Measurements from ENCODE around the gene EPM2A.

EPM2A gene

DNA sequence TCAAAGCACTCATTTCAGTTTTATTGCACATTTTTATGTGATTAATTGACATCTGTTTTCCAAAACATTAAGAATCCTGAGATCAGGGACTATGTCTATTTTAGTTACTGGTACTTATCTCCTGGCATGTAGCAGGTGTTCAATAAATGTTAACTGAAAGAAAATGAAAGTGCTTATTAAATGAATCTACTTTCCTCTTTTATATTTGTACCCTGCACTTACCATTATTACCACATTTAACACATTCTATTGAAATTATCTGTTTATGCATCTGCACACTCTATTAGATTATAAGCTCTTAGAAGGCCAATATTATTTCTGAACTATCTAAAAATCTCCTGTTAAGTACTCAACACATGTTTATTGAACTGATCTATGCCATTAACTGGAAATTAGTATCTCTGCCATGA lies 131.9 kb downstream of the EPM2A start:
- DNase-seq (ENCODE audit: low read depth, low spot score), result no peak

GRCh38 chr6:145602726-145603326 lies 132.5 kb downstream of the EPM2A start:
- DNase-seq (ENCODE audit: low read depth, low spot score), result no peak

GRCh38 chr6:145601397-145601796 lies 133.9 kb downstream of the EPM2A start:
- DNase-seq (ENCODE audit: low read depth, low spot score), result no peak

DNA sequence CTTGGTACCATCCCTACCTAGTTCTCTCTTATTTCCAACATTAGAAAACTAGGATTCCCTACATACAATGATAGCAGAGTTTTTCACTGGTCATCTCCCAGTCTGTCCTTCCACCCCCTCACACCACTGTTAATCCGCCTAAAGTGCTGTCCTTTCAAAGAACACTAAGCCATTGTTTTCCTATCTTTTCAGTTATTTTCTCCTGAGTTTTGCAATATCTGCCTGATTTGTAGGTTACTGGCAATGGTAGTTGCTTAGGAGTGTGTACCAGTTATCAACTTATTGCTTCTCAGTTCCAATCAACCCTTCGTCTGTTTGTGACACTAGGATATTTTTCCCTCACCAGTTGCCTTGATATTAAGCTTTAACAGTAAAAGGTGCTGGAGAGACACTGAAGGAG lies 135.0 kb downstream of the EPM2A start:
- no peak for DNase-seq (ENCODE audit: low read depth, low spot score)

DNA sequence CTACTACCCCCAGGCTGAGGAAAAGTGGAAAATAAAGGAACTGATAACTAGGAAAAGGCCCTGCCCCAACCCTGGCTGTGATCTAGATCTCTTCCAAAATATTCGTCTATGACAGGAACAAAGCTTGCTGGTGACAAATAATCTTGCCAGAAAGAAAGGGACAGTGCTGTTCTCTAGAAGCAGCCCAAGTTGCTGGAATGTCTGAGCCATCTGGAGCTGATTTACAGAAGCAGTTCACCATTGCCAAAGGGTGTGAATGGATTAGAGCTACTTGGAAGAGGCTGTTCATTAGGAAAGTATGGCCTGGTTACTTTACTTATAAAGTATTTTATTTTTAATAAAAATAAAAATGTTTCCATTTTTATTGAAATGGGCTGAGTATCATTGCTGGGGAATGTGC lies 146.3 kb downstream of the EPM2A start:
- no peak for DNase-seq (ENCODE audit: low read depth, low spot score)

- DNase-seq (ENCODE audit: low read depth, low spot score), result no peak
Observed at GRCh38 chr6:145587334-145587733, 148.0 kb downstream of the EPM2A start.

- DNase-seq (ENCODE audit: low read depth, low spot score), result no peak
Observed at GRCh38 chr6:145583753-145584152, 151.6 kb downstream of the EPM2A start.
